ENCODE results near the gene MFN2.
A peak's percentile ranks its signal among the peaks of the same experiment; 100 is the strongest.

Gene MFN2

GRCh38 chr1:11980676-11980972 is 380 bp downstream of the MFN2 start:
- Histone ChIP-seq H3K27ac (ENCODE audit: low read length) (no peak overlapping the region), H3K4me1 (ENCODE audit: control insufficient read depth, insufficient read depth, low read length) (no peaks in the 10 kb centered on the region), H3K36me3 (ENCODE audit: control insufficient read depth, insufficient read depth, low read length) (peaks cover 11% of the 10 kb centered on the region; the same call in 1 of the 2 replicates), H3K4me3 (ENCODE audit: low read length) (peak overlapping the region; percentile 91), H3K27me3 (ENCODE audit: control insufficient read depth, insufficient read depth, low read length) (no peaks in the 10 kb centered on the region), H3K9me3 (ENCODE audit: control insufficient read depth, insufficient read depth, low read length) (no peaks in the 10 kb centered on the region)
- WGBS (ENCODE audit: insufficient coverage, insufficient read length) = no CpG with 5 or more reads among the region's 12 CpGs
- DNase-seq (ENCODE audit: low read depth, low spot score) = no peak

- no peak overlapping the region for H3K4me3 ChIP-seq (ENCODE audit: low read length)
- no peaks in the 10 kb centered on the region for H3K9me3 ChIP-seq (ENCODE audit: control insufficient read depth, insufficient read depth, low read length)
- no peak for DNase-seq (ENCODE audit: low read depth, low spot score)
- peaks cover 11% of the 10 kb centered on the region; the same call in 1 of the 2 replicates for H3K36me3 ChIP-seq (ENCODE audit: control insufficient read depth, insufficient read depth, low read length)
- no peak overlapping the region for H3K27ac ChIP-seq (ENCODE audit: low read length)
- H3K27me3 ChIP-seq (ENCODE audit: control insufficient read depth, insufficient read depth, low read length) = no peaks in the 10 kb centered on the region
- H3K4me1 ChIP-seq (ENCODE audit: control insufficient read depth, insufficient read depth, low read length) = no peaks in the 10 kb centered on the region
- no CpG with 5 or more reads among the region's 13 CpGs for WGBS (ENCODE audit: insufficient coverage, insufficient read length)
These were observed 1.2 kb downstream of the MFN2 start for GRCh38 chr1:11981378-11982009.

GRCh38 chr1:11982010-11982392 is 1.8 kb downstream of the MFN2 start:
- H3K9me3 ChIP-seq (ENCODE audit: control insufficient read depth, insufficient read depth, low read length) = no peaks in the 10 kb centered on the region
- H3K4me1 ChIP-seq (ENCODE audit: control insufficient read depth, insufficient read depth, low read length) = no peaks in the 10 kb centered on the region
- no CpG with 5 or more reads among the region's 3 CpGs for WGBS (ENCODE audit: insufficient coverage, insufficient read length)
- no peak overlapping the region for H3K27ac ChIP-seq (ENCODE audit: low read length)
- no peak for DNase-seq (ENCODE audit: low read depth, low spot score)
- no peaks in the 10 kb centered on the region for H3K27me3 ChIP-seq (ENCODE audit: control insufficient read depth, insufficient read depth, low read length)
- H3K36me3 ChIP-seq (ENCODE audit: control insufficient read depth, insufficient read depth, low read length) = peaks cover 11% of the 10 kb centered on the region; the same call in 1 of the 2 replicates
- no peak overlapping the region for H3K4me3 ChIP-seq (ENCODE audit: low read length)

- no peaks in the 10 kb centered on the region for H3K9me3 ChIP-seq (ENCODE audit: control insufficient read depth, insufficient read depth, low read length)
- no CpG with 5 or more reads among the region's 5 CpGs for WGBS (ENCODE audit: insufficient coverage, insufficient read length)
- no peak overlapping the region for H3K27ac ChIP-seq (ENCODE audit: low read length)
- H3K4me1 ChIP-seq (ENCODE audit: control insufficient read depth, insufficient read depth, low read length) = no peaks in the 10 kb centered on the region
- no peaks in the 10 kb centered on the region for H3K27me3 ChIP-seq (ENCODE audit: control insufficient read depth, insufficient read depth, low read length)
- no peak for DNase-seq (ENCODE audit: low read depth, low spot score)
- H3K4me3 ChIP-seq (ENCODE audit: low read length) = no peak overlapping the region
- H3K36me3 ChIP-seq (ENCODE audit: control insufficient read depth, insufficient read depth, low read length) = peaks cover 11% of the 10 kb centered on the region; the same call in 1 of the 2 replicates
These were observed 3.9 kb downstream of the MFN2 start for GRCh38 chr1:11984121-11984520.

GRCh38 chr1:11984576-11984975 is 4.3 kb downstream of the MFN2 start:
- H3K4me1 ChIP-seq (ENCODE audit: control insufficient read depth, insufficient read depth, low read length) = no peaks in the 10 kb centered on the region
- WGBS (ENCODE audit: insufficient coverage, insufficient read length) = no CpG with 5 or more reads among the region's 6 CpGs
- peaks cover 13% of the 10 kb centered on the region; the same call in 1 of the 2 replicates for H3K36me3 ChIP-seq (ENCODE audit: control insufficient read depth, insufficient read depth, low read length)
- no peak overlapping the region for H3K4me3 ChIP-seq (ENCODE audit: low read length)
- no peaks in the 10 kb centered on the region for H3K9me3 ChIP-seq (ENCODE audit: control insufficient read depth, insufficient read depth, low read length)
- no peak overlapping the region for H3K27ac ChIP-seq (ENCODE audit: low read length)
- no peaks in the 10 kb centered on the region for H3K27me3 ChIP-seq (ENCODE audit: control insufficient read depth, insufficient read depth, low read length)
- DNase-seq (ENCODE audit: low read depth, low spot score) = no peak

GRCh38 chr1:11985171-11985570 is 4.9 kb downstream of the MFN2 start:
- Histone ChIP-seq H3K4me1 (ENCODE audit: control insufficient read depth, insufficient read depth, low read length) (no peaks in the 10 kb centered on the region), H3K27me3 (ENCODE audit: control insufficient read depth, insufficient read depth, low read length) (no peaks in the 10 kb centered on the region), H3K36me3 (ENCODE audit: control insufficient read depth, insufficient read depth, low read length) (peaks cover 17% of the 10 kb centered on the region; the same call in 1 of the 2 replicates), H3K27ac (ENCODE audit: low read length) (no peak overlapping the region), H3K4me3 (ENCODE audit: low read length) (no peak overlapping the region), H3K9me3 (ENCODE audit: control insufficient read depth, insufficient read depth, low read length) (no peaks in the 10 kb centered on the region)
- no CpG with 5 or more reads among the region's 3 CpGs for WGBS (ENCODE audit: insufficient coverage, insufficient read length)
- no peak for DNase-seq (ENCODE audit: low read depth, low spot score)

GRCh38 chr1:11985851-11986250 is 5.6 kb downstream of the MFN2 start:
- Histone ChIP-seq H3K36me3 (ENCODE audit: control insufficient read depth, insufficient read depth, low read length) (peaks cover 21% of the 10 kb centered on the region; the same call in 1 of the 2 replicates), H3K4me1 (ENCODE audit: control insufficient read depth, insufficient read depth, low read length) (no peaks in the 10 kb centered on the region), H3K4me3 (ENCODE audit: low read length) (no peak overlapping the region), H3K27ac (ENCODE audit: low read length) (no peak overlapping the region), H3K9me3 (ENCODE audit: control insufficient read depth, insufficient read depth, low read length) (no peaks in the 10 kb centered on the region), H3K27me3 (ENCODE audit: control insufficient read depth, insufficient read depth, low read length) (no peaks in the 10 kb centered on the region)
- no peak for DNase-seq (ENCODE audit: low read depth, low spot score)
- whole genome bisulfite sequencing (ENCODE audit: insufficient coverage, insufficient read length) = no CpG with 5 or more reads among the region's 7 CpGs

GRCh38 chr1:11989669-11990068 is 9.4 kb downstream of the MFN2 start:
- H3K9me3 ChIP-seq (ENCODE audit: control insufficient read depth, insufficient read depth, low read length) = no peaks in the 10 kb centered on the region
- no peak for DNase-seq (ENCODE audit: low read depth, low spot score)
- H3K27ac ChIP-seq (ENCODE audit: low read length) = no peak overlapping the region
- no peaks in the 10 kb centered on the region for H3K4me1 ChIP-seq (ENCODE audit: control insufficient read depth, insufficient read depth, low read length)
- H3K4me3 ChIP-seq (ENCODE audit: low read length) = no peak overlapping the region
- H3K36me3 ChIP-seq (ENCODE audit: control insufficient read depth, insufficient read depth, low read length) = peaks cover 18% of the 10 kb centered on the region; the same call in 1 of the 2 replicates
- WGBS (ENCODE audit: insufficient coverage, insufficient read length) = no CpG with 5 or more reads among the region's 7 CpGs
- no peaks in the 10 kb centered on the region for H3K27me3 ChIP-seq (ENCODE audit: control insufficient read depth, insufficient read depth, low read length)

- no peaks in the 10 kb centered on the region for H3K27me3 ChIP-seq (ENCODE audit: control insufficient read depth, insufficient read depth, low read length)
- no peaks in the 10 kb centered on the region for H3K9me3 ChIP-seq (ENCODE audit: control insufficient read depth, insufficient read depth, low read length)
- H3K4me3 ChIP-seq (ENCODE audit: low read length) = no peak overlapping the region
- no peak for DNase-seq (ENCODE audit: low read depth, low spot score)
- H3K4me1 ChIP-seq (ENCODE audit: control insufficient read depth, insufficient read depth, low read length) = no peaks in the 10 kb centered on the region
- H3K36me3 ChIP-seq (ENCODE audit: control insufficient read depth, insufficient read depth, low read length) = peaks cover 20% of the 10 kb centered on the region; the same call in 1 of the 2 replicates
- no CpG with 5 or more reads among the region's 10 CpGs for WGBS (ENCODE audit: insufficient coverage, insufficient read length)
- no peak overlapping the region for H3K27ac ChIP-seq (ENCODE audit: low read length)
These were observed 10.2 kb downstream of the MFN2 start for GRCh38 chr1:11990303-11991032.

GRCh38 chr1:11991969-11992676 is 11.9 kb downstream of the MFN2 start:
- no peaks in the 10 kb centered on the region for H3K27me3 ChIP-seq (ENCODE audit: control insufficient read depth, insufficient read depth, low read length)
- H3K9me3 ChIP-seq (ENCODE audit: control insufficient read depth, insufficient read depth, low read length) = no peaks in the 10 kb centered on the region
- H3K27ac ChIP-seq (ENCODE audit: low read length) = no peak overlapping the region
- WGBS (ENCODE audit: insufficient coverage, insufficient read length) = no CpG with 5 or more reads among the region's 16 CpGs
- H3K4me1 ChIP-seq (ENCODE audit: control insufficient read depth, insufficient read depth, low read length) = no peaks in the 10 kb centered on the region
- no peak overlapping the region for H3K4me3 ChIP-seq (ENCODE audit: low read length)
- no peak for DNase-seq (ENCODE audit: low read depth, low spot score)
- H3K36me3 ChIP-seq (ENCODE audit: control insufficient read depth, insufficient read depth, low read length) = peaks cover 21% of the 10 kb centered on the region; the same call in 1 of the 2 replicates
